HS-27A (cell line): ENCODE measurements around the gene DUS1L.

Source experiments
- DNase-seq: peaks from one replicate; pipeline ENCODE4 v3.0.0-alpha.2; 2012; ENCODE audit warnings: low read depth, missing footprints

Gene DUS1L

DNA sequence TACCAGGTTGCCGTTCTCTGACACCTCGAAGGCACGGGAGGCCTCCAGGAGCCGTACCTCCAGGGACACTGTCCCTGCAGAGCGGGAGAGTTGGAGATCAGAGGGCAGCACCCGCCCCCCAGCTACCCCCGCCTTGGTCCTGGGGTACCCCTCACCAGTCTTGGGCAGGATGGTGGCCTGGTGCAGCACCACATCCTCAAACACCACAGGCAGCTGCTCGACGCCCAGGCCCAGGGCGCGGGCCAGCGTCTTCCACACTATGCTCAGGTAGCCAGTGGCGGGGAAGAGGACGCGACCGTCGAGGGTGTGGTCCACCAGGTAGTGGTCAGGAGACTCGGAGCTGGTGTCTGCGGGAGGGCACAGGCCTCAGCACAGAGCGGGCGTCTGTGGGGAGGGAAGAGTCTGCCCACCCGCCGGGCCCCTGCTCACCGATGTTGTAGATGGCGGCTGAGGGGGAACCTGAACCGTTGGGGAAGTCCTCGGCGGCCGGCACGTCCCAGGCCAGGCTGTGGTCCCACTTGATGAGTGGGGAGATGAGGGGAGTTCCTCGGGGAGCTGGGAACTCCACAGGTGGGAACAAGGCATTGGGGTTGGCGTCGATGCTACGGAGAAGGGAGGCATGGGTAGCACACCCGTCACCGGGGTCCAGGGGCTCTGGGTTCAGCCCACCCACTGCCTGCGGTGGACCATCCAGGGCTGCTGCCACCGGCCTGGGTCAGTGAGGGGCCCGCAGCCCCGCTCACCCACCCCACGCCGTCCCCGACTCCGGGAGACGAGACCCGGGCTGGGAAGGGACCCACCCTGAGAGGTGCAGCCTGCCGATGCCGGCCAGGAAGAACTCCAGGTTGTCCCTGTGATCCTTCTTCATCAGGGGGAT, 22.6 kb upstream of the DUS1L start:
- no peak for DNase-seq

DNA sequence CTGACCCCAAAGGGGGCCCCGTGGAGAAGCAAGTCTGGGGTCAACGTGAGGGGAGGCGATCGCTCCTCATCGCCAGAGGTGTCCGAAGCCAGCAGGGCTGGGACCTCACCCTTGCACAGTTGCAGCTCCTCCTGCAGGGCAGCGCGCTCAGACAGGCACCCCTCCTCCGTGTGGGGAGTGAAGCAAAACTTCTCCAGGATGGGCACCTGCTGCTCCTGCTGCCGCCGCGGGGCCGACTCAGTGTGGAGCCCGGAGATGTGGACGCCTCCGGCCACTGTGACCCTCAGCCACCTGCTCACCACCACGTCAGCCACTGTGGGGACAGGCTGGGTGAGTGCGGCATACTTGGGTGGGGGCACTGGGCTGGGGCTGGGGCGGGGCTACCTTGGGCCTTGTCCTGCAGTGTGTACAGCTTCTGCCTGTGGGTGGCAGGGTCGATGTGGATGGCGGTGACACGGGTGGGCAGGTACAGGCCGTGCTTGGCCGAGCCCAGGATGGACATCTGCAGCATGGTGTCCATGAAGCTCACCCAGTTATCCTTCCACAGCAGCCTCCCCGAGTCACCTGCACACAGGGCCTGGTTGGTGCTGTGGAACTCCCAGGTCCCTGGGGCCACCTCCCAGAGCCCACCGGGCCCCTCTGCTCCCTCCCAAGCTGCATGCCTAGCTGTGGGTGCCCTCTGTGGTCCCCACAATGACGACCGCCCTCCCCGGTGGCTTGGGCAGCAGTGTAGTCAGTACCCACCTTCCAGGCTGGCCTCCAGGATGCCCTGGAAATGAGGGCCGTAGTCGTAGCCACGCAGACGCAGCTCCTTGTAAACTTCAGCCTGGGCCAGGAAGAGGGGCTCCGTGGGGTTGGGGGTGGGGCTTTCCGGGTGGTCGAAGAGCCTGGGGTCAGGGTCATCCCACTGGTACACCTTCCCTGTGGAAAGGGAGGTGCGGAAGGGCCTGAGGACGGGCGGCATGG, 21.6 kb upstream of the DUS1L start:
- no peak for DNase-seq

DNA sequence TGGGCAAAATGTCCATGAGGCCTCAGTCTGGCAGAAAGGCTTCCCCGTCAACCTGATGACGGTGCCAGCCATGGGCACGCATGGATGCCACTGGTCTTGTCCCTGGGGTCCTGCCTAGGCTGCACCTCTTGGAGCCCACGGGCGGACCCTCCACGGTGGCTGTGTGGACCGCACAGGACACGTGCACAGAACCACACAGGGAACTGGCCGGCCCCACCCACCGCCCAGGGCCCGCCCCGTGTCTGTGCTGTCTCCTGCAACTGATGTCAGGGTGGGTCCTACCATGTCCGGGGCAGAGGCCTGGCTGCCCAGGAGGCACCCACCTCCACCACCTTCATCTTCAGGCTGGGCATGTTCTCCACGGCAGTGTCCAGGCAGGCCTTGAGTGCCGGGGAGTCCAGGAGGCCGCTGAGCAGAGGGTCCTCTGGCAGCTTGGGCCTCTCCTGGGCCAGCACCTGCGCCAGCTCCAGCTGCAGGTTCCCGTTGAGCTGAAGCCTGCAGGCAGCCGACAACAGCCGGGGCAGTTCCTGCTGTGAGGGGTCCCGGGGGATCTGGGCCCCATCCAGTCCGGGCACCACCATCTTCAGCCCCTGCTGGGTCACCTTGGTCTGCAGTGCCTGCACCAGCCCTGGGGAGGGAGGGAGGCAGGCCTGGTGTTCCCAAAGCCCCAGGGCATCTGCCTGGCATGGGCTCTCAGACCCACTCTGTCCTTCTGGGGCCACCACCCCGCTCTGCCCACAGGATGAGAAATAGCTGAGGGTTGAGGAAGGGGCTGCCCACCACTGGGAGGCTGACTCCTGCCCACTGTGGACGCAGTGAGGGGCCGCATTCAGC, 20.5 kb upstream of the DUS1L start:
- DNase-seq = no peak

DNA sequence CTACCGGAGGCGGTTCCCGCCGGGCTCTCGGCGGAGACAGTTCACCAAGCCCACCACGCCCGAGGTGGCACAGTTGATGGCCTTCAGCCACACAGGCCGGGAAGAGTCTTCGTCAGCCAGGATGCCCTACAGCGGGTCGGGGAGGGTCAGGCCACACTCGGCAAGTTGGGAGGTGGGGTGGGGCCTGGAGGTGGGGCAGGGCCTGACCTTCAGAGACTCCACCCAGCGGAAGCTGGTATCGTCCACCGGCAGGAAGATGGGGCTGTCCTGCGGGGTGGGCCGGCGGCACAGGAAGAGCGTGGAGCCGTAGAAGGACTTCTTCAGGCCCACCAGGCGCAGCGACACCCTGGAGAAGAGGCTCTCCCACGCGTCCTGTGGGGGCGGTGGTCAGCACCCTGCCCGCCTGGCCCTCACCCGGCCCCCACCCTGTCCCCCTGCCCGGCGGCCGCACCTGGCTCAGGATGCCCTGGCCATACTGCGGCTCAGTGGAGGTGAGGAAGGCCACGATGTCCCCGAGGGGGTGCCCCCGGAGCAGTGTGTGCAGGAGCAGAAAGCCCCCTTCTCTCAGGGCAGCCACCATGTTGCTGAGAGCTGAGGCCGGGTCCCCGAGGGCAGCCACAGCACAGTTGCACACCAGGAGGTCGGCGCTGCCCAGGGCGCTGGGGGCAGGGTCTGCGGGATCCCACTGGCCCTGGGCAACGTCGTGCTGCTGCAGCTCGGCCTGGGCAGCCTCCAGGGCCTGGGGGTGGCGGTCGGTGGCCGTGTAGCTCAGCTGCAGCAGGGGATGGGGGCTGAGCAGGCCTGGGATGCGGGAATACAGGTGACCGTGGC, 19.6 kb upstream of the DUS1L start:
- no peak for DNase-seq

DNA sequence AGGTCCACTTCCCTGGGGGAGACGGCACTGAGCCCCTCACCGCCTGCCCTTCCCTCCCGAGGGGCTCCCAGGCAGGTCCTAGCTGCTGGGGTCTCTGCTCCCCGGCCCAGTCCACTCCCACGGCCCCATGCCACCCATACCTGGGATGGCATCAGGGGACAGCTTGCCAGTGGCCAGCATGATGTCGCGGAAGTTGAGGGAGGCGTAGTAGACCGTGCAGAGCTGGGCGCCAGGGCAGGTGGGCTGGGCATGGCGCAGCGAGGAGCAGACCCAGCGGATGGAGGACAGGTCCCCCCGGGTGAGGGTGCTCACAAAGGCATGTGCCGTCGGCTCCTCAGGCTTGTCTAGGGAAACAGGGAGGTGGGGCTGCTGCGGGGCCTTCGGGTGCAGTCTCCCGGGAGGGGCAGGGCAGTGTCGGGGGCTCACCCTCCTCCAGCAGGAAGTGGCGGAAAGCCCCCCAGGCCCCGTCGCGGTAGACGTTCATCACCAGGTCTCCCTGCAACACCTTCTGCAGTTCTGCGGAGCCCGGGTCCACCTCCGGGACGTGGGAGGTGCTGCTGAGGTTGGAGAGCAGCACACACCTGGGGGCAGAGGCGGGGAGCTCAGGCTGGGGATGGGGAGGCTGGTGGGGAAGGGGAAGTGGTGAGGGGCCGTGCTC, 18.9 kb upstream of the DUS1L start:
- no peak for DNase-seq

DNA sequence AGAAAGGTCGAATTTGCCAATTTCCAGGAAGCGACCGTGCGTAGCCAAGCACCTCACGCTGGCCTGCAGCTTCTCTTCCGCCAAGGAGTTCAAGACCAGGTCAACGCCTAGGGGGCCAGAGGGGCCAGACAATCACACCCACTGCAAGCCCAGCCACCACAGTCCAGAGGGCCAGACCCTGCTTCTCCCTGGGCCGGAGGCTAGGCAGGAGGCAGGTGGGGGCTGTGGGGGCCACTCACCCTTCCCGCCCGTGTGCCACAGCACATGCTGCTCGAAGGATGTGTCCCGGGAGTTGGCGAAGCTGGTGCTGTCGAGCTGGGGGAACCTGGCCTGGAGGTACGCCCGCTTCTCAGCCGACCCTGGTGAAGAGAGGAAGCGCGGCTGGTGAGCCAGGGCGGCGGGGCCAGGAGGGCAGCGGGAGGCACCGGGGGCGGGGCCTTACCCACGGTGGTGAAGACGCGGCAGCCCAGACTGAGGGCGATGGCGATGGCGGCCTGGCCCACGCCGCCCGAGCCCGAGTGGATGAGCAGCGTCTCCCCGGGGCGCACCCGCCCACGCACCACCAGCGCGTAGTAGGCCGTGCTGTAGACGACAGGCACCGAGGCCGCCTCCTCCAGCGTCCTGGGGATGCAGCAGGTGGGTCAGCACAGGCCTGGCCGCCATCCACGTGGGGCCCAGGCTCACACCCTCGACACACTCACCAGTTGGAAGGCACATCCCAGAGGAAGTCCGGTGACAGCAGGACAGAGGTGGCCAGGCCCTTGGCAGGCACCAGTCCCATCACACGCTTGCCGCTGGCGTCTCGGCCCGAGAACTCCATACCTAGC, 18.1 kb upstream of the DUS1L start:
- no peak for DNase-seq

DNA sequence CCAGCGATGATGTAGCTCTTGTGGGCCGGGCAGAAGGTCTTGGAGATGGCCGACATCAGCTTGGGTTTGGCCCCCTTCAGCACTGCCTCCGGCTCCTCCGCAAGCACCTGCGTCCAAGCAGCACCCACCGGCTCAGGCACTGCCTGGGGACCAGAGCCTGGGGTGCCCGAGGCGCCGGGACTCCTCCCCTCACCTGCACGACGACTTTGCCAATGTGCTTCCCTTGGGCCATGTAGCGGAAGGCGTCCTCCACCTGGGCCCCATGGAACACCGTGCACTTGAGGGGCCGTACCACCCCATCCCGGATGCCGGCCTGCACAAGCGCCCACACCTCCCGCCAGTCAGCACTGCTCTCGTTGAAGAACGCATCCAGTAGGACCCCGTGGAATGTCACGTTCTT, 17.4 kb upstream of the DUS1L start:
- no peak for DNase-seq

DNA sequence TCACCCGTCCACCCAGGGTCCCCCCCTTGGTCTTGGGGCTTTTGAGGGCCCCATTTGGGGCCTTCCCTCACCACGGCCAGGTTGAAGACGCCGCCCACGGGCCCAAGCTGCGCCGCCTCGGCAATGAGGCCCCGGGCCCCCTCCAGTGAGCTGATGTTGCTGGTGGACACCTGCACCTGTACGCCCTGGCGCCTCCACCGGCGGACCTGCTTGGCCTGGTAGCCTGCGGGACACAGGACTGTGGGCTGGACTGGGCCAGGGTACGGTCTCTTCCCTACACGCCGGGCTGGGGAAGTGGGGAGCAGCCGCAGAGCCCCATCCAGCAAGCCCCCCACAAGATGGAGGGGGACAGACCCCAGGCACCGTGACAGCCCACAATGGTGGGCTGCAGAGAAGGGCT, 16.9 kb upstream of the DUS1L start:
- DNase-seq = no peak

DNA sequence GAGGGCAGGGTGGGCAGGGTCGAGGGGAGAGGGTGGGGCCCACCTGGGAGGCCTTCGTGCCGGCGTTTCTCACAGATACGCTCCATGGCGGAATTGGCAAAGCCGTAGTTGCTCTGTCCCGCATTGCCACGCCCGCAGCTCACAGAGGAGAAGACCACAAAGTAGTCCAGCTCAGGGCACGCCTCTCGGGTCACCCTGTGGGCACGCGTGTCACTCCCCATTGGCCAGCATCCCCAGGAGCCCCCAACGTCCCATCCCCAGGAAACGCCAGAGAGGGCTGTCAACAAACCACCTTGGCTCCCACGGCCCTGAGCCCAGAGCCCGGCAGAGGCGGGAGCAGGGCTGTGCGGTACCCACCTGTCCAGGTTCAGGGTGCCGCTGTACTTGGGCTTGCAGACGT, 16.4 kb upstream of the DUS1L start:
- DNase-seq = no peak

DNA sequence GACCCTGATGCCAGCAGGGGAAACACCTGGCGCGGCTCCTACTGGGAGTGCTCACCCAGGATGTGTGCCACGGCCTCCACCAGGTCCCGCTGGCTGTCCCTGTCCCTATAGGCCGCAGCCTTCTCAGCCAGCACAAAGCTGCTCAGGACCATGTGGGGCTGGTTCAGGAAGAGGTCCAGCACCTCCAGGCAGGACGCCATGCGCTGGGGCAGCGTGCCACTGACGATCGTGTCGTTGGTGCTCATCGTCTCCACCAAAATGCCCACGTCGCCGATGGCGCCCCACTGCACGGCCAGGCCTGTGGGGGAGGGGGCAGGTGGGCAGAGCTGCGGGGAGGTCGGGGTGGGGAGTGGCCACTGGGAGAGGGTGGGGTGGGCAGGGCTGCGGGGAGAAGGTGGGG, 15.9 kb upstream of the DUS1L start:
- no peak for DNase-seq

DNA sequence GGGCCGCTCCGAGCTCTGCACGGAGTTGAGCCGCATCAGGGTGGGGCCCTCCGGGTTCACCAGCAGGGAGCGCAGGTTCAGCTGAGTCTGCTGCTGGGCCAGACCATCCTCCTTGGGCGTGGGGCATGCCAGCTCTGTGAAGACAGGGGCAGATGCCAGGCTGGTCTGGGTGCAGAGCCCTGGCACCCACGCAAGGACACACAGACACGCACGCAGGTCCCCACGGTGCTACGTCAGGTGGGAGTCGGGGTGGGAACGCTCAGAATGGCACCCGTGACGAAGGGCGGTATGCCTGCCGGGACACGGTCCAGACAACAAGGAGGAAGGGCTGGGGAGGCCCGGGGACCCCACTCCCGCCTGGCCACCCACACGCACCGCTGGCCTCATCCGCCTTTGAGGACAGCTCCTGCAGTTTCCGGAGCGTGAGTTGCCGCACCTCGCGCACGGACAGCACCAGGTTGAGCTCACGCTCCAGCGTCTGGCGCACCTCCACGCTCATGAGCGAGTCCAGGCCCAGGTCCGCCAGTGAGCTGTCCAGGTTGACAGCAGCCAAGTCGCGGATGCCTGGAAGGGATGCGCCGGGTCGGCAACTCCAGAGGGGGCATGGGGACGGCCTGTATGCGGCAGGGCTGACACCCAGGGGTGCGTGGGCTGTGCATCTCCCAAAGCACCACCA, 15.3 kb upstream of the DUS1L start:
- no peak for DNase-seq

DNA sequence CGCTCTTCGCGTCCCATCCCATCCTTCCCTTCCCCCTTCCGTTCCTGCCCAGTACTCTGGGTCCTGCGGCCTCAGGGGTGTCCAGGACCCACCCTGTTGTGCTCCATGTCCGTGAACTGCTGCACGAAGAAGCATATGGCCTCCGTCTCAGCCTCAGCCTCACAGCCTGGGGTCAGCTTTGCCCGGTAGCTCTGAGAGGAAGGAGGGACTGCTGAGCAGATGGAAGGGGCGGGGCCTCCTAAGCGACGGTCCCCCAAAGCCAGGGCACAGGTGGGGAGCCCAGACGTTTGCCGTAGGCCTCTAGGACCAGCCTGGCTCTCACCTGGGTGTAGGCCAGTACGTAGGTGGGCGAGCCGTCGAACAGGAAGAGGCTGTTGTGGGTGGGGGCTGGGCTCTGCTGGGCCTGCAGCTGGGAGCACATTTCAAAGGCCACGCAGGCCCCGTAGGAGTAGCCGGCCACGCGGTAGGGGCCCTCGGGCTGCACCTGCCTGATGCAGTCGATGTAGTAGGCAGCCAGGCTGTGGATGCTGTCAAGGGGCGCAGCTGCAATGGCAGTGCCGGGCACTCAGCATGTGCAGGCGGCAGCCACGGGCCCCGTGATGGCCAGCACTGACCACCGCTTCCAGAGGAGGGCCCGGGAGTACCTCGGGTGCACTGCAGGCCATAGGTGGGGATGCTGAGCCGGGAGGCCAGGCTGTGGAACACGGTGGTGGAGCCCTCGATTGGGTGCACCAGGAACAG, 14.6 kb upstream of the DUS1L start:
- no peak for DNase-seq

DNA sequence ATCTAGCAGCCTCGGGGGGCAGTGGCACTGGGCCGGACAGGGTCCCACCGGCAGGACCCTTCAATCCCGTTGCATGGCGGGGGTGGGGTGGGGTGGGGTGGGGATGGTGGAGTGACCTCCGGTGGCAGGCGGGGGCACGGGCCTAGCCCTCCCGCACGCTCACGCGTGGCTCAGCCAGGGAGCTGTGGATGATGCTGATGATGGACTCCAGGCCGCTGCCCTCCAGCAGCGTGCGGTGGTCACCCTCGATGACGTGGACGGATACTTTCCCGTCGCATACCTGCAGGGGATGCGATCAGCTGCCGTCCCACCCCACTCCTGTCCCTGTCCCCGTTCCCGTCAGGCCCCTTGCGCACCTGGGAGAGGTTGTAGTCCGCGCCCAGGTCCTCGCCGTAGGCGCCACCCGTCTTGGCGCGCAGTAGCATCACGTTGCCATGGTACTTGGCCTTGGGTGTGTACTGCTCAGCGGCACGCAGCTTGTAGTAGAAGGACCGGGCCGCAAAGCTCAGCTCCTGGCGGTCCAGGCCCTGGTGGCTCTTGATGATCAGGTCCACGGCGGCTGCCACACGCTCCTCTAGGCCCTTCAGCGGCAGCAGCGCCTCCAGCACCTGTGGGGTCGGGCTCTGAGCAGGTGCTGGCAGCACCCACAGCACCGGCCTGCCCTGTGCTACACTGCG, 13.5 kb upstream of the DUS1L start:
- no peak for DNase-seq

DNA sequence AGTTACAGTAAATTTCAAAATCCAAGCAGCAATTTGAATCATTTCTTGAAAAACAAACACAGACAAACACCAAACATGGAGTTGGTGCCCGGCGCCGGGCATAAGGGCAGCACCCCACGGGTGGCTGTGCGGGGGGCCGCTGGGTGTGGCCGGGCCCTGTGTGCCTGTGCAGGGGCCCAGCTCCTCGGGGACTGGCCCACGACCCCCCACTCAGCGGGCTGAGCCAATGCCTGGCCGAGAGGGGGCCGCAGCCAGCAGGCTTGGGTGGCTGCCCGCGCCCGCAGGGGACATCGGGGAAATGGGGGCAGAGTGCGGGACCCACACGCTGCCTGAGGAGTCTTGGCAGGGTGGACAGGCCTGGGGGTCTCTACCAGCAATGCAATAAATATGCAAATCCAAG, 12.8 kb upstream of the DUS1L start:
- DNase-seq = no peak

DNA sequence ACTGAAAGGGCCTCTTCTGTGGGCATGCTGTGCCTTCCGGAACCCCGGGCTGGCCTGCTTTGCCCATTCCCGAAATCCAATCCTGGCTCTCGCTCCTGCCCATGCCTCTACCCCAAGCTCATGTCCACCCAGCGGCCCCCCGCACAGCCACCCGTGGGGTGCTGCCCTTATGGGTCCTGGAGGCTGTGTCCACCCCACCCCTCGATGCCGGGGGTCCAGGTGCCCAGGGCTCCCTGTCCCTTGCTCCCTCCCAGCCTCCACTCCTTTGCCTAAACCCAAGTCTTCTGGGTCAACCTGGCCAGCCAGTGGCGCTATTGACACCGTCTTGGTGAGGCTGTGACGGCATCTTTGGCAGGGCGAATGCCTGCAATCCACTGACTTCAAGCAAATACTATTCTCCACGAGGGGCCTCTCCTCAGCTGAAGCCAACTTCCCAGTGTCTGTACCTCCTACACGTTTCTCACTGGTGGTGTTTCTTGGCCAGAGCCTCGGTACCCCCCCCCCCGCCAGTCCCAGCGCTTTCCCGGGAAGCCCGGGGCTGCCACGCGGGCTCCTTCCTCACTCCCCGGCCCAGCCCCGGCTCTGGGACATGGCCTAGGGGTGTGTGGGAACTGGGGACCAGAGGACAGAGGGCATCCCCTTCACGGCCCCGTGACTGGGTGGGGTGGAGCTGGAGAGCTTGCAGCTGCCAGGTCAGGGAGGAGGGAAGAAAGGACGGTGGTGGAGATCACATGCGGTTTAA, 12.2 kb upstream of the DUS1L start:
- DNase-seq = no peak

DNA sequence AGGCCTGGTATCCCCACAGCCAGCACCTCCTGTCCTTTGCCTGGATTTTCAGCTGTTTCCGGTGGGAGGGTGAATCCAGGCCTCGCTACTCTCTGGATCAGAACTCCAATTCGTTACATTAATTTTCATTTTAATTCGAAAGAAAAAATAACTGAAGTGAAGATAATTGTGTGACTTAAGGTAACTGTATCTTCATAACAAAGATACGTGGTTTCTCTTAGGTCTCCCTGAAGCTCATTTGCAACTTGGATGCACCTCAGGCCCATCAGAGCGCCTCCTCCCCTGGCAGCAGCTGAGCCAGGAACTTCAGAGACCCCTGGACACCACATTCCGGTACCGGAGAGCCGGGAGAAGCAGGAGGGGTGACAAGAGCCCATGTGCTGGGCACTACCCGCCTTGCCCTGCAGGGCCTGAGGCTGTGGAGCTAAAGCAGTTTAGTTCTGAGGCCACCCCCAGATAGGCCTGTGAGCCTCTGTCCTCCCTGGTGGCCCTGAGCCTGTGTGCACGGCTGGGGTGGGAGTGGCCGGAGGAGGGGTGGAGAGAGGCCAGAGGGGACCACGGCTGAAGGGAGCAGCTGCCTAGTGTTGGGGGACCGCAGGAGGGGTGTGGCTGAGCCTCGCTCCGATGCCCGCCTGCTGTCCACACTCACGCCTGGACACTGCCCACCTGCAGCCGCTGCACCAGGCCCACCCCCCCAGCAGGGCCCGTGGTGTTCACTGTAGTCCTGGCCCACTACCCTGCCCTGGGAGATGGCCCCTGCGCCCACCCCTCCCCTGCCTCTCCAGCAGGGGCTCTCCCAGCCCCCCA, 11.4 kb upstream of the DUS1L start:
- no peak for DNase-seq
